Ectodermal cell (in vitro differentiated cells): ENCODE measurements around the gene HIPK4.

Source experiments
- H3K27ac ChIP-seq: 2 replicates; pipeline ENCODE4 v1.7.0; 2013; ENCODE audit warnings: mild to moderate bottlenecking, low read depth, low read length; ENCODE audit not compliant: insufficient read depth, poor library complexity, severe bottlenecking
- H3K27me3 ChIP-seq: 2 replicates; pipeline ENCODE4 v1.7.0; 2013; ENCODE audit warnings: mild to moderate bottlenecking, low read length; ENCODE audit not compliant: insufficient read depth, control insufficient read depth, poor library complexity, severe bottlenecking
- H3K36me3 ChIP-seq: one replicate; pipeline ENCODE4 v1.7.0; 2013; ENCODE audit warnings: low read length; ENCODE audit not compliant: control insufficient read depth, insufficient read depth
- H3K4me1 ChIP-seq: one replicate; pipeline ENCODE4 v1.7.0; 2013; ENCODE audit warnings: low read length; ENCODE audit not compliant: control insufficient read depth, insufficient read depth
- H3K4me3 ChIP-seq: 2 replicates; pipeline ENCODE4 v1.7.0; 2013; ENCODE audit warnings: low read depth, low read length, control low read depth; ENCODE audit not compliant: insufficient read depth
- H3K9me3 ChIP-seq: 2 replicates; pipeline ENCODE4 v1.7.0; 2013; ENCODE audit warnings: mild to moderate bottlenecking, low read length, moderate library complexity; ENCODE audit not compliant: control insufficient read depth
- WGBS, 2 experiments: methylation state at CpG; one replicate each; pipeline ENCODE4 v1.1.7; 2013; ENCODE audit warnings: missing lambda C conversion rate in 2 of 2; 5-methylcytosine and 5-hydroxymethylcytosine counted together

The HIPK4 gene

DNA sequence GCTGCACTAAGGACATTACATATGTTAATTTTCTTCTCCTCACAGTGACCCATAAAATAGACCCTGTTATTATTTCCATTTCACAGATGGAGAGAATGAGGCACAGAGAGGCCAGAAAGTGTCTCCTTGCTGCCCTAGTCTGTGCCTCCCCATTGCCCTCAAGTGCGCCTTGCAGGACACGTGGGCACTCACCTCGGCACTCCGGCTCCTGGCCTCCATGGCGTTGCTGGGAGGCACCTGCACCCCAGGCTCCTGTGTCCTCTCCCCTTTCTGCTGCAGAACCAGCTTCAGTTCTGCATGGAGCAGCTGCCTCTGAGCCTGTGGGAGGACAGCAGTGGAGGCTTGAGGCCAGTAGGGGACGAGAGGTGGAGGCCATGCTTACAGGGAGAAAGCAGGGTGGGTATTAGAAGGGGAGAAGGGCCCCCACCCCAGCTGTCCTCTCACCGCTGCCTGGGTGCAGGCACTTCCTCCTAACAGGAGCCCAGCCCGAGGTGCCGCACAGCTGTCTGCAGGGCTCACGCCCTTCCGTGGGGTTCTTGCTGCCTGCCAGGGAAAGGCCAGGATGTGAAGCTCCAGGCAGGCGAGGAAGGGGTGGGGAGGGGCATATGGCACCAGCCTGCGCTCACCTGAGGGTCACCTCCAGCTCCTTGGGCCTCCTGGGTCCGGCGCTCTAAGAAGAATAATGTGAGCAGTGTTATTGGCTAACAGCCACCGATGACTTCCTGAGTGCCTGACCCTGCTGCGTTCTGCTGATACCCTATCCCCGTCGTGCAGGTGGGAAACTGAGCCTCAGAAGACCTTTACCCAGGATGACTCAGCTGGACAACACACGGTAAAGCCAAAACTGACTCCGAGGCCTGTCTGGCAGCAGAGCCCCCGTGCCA, 18.0 kb upstream of the HIPK4 start:
- H3K4me1 ChIP-seq, result peaks cover 7% of the 10 kb centered on the region
- WGBS, 2 experiments, result 89 to 91% methylated on average over 22 of the region's 22 CpGs
- no peak overlapping the region for H3K27ac ChIP-seq

DNA sequence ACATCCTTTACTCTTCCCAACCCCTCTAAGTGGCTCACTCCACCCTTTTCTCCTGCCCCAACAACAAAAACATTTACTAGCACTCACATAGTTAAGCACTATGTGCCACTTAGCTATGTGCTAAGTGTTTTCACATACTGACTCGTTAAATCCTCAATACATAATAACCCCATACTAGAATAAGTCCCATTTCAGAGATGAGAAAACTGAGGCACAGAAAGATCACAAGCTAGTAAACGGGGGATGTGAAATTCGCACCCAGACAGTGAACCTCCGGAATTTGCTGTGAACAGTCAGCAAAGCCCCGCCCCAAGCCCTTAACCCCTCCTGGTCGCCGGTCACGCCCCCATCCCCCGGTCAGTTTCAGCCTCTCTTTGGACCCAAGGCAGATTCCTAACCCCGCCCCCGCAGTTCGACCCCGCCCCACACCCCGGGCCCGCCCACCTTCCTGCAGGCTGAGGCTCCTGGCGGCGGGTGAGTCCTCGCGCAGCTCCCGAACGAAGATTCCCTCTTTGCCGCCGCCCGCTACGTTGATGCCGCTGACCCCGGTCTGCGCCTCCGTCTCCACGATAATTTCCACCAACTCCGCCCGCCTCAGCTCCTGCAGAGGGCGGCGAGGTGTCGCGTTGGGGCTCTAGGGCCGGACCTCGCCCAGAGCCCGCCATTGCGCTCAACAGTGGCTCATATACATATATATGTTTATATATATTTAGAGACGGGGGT, 13.4 kb upstream of the HIPK4 start:
- no peaks in the 10 kb centered on the region for H3K36me3 ChIP-seq
- H3K4me1 ChIP-seq, result no peaks in the 10 kb centered on the region
- H3K9me3 ChIP-seq, result no peaks in the 10 kb centered on the region
- H3K27me3 ChIP-seq, result no peaks in the 10 kb centered on the region
- WGBS, 2 experiments, result 1 to 2% methylated on average over 36 to 41 of the region's 41 CpGs
- peak overlapping the region; percentile 57 for H3K4me3 ChIP-seq
- H3K27ac ChIP-seq, result peak overlapping the region; percentile 72

More for the DNA sequence above, 18.0 kb upstream of the HIPK4 start:
- Histone ChIP-seq H3K4me3 (no peak overlapping the region), H3K9me3 (no peaks in the 10 kb centered on the region), H3K36me3 (no peaks in the 10 kb centered on the region), H3K27me3 (no peaks in the 10 kb centered on the region)

DNA sequence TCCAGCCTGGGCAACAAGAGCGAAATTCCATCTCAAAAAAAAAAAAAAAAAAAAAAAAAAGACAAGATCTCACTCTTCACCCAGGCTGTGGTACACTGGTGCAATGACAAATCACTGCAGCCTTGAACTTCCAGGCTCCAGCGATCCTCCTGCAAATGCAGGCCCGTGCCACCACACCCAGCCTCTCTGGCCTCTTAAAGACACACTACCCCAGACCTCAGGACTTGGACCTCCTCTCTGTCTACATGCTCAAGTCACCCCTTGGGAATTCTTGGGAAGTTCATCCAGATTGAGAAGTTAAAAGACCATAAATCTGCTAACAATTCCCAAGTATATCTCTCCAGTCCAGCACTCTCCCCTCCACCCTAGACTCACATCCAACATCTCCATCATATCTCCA, 10.6 kb upstream of the HIPK4 start:
- 92 to 99% methylated on average over 2 to 3 of the region's 3 CpGs for WGBS, 2 experiments
- no peak overlapping the region for H3K27ac ChIP-seq
- H3K4me3 ChIP-seq, result no peak overlapping the region
- H3K9me3 ChIP-seq, result no peaks in the 10 kb centered on the region
- no peaks in the 10 kb centered on the region for H3K36me3 ChIP-seq
- H3K27me3 ChIP-seq, result no peaks in the 10 kb centered on the region
- no peaks in the 10 kb centered on the region for H3K4me1 ChIP-seq

DNA sequence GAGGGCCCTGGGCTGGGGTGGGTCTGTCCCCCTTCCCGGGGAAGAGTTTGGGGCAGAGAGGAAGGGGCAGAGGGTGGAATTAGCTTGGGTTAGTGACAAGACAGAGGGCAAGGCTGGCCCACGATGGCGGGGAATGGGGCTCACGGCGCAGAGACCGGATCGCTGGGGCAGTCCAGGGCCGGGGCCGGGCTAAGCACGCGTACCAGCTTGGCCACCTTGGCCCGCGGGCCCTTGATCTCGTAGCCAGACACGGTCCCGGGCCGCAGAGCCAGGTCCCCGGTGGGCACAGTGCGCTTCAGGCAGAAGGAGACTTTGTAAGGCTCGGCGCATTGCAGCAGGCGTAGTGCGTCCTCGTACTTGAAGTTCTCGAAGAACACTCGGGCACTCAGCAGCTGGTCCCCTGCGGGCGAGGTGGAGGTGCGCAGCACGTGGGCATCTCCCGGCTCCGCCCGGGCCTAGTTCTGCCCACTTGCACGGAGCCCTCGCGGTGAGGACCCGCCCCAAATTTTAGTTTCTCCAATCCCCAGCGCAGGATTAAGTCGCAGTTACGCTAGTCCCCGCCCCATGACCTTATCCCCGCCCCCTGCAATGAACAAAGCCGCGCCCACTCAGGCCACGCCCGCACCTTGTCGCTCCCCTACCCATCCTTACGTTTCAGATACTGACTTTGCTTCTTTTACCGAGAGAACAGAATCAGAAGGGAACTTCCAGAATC, 8.6 kb upstream of the HIPK4 start:
- no peaks in the 10 kb centered on the region for H3K27me3 ChIP-seq
- no peak overlapping the region for H3K27ac ChIP-seq
- H3K9me3 ChIP-seq, result no peaks in the 10 kb centered on the region
- 88 to 91% methylated on average over 49 of the region's 49 CpGs for WGBS, 2 experiments
- no peaks in the 10 kb centered on the region for H3K4me1 ChIP-seq
- H3K36me3 ChIP-seq, result no peaks in the 10 kb centered on the region
- H3K4me3 ChIP-seq, result no peak overlapping the region

DNA sequence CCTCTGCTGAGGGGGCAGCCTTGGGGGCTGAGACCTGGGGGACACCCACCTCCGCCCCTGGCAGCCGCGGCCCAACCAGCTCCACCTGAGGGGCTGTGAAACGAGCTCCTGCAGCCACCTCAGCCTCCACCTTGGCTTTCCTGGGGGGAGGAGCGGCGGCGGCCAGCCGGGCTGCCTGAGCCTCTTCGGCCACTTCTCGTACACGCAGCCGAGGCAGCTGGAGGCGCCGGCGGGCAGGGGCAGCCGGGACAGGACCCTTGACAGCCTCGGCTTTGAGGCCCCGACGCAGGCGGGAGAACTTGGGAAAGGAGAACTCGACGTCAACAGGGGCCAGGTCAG, 7.6 kb upstream of the HIPK4 start:
- no peaks in the 10 kb centered on the region for H3K27me3 ChIP-seq
- H3K36me3 ChIP-seq, result no peaks in the 10 kb centered on the region
- no peak overlapping the region for H3K27ac ChIP-seq
- H3K4me3 ChIP-seq, result no peak overlapping the region
- H3K4me1 ChIP-seq, result no peaks in the 10 kb centered on the region
- no peaks in the 10 kb centered on the region for H3K9me3 ChIP-seq
- WGBS, 2 experiments, result 91 to 92% methylated on average over 22 of the region's 22 CpGs

DNA sequence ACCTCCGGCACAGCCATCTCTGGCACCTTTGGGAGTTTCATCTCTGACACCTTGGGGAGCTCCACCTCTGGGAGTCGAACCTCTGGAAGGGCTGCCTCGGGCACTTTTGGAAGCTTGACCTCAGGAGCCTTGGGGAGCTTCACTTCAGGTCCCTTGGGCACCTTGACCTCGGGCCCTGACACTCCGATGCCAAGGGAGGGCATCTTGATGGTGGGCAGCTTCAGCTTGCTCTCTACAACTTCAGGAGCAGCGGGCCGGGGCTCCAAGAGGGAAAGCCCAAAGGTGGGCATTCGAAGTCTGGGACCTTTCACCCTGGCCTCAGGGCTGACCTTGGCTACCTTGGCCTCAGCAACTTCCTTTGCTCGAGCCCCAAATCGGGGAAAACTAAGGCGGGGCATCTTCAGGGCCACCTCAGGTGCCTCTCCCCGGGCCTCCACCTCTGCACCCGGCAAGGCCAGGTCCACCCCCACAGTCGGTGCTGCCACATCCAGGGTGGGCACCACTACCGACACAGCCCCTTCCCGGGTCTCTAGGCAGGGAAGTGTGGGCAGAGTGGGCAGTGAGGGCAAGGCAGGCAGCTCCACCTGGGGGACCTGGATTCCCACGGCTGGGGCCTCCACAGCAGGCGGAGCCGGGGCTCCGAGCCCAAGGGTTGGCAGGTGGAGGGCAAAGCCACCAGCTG, 7.0 kb upstream of the HIPK4 start:
- no peaks in the 10 kb centered on the region for H3K4me1 ChIP-seq
- no peak overlapping the region for H3K4me3 ChIP-seq
- 92 to 93% methylated on average over 20 of the region's 20 CpGs for WGBS, 2 experiments
- no peaks in the 10 kb centered on the region for H3K36me3 ChIP-seq
- H3K9me3 ChIP-seq, result no peaks in the 10 kb centered on the region
- no peak overlapping the region for H3K27ac ChIP-seq
- H3K27me3 ChIP-seq, result no peaks in the 10 kb centered on the region

DNA sequence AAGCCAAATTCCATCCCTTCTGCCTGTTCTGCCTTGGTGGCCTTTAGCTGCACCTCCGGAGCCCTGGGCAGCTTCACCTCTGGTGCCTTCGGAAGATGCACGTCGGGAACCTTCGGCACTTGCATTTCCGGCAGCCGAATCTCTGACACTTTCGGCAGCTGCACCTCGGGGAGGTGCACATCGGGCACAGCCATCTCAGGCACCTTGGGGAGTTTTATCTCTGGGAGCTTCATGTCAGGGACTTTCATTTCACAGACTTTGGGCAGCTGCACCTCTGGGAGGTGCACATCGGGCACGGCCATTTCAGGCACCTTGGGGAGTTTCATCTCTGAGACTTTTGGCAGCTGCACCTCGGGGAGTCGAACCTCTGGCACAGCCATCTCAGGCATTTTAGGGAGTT, 6.0 kb upstream of the HIPK4 start:
- H3K4me3 ChIP-seq, result no peak overlapping the region
- no peaks in the 10 kb centered on the region for H3K4me1 ChIP-seq
- no peaks in the 10 kb centered on the region for H3K27me3 ChIP-seq
- no peak overlapping the region for H3K27ac ChIP-seq
- H3K9me3 ChIP-seq, result no peaks in the 10 kb centered on the region
- H3K36me3 ChIP-seq, result no peaks in the 10 kb centered on the region
- 93% methylated on average over 14 of the region's 14 CpGs for WGBS, 2 experiments

DNA sequence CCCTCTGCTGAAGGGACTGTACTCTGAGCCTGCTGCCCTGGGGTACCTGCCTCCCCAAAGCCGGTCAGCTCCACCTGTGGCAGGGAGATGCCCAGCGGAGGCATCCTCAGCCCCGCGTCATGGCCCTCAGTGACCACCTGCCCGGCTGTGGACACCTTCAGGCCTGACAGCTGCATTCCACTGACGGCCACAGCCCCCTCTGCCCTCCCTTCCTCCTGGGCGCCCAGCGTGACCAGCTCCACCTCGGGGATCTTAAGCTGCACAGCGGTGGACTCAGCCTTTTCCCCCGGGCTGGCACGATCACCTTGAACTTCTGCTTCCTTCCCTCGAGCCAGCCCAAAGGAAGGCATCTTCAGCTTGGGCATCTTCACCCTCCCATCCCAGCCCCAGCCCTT, 4.8 kb upstream of the HIPK4 start:
- Histone ChIP-seq H3K36me3 (no peaks in the 10 kb centered on the region), H3K4me1 (no peaks in the 10 kb centered on the region), H3K9me3 (no peaks in the 10 kb centered on the region), H3K4me3 (no peak overlapping the region), H3K27me3 (no peaks in the 10 kb centered on the region), H3K27ac (no peak overlapping the region)
- WGBS, 2 experiments, result 80 to 83% methylated on average over 13 of the region's 13 CpGs

DNA sequence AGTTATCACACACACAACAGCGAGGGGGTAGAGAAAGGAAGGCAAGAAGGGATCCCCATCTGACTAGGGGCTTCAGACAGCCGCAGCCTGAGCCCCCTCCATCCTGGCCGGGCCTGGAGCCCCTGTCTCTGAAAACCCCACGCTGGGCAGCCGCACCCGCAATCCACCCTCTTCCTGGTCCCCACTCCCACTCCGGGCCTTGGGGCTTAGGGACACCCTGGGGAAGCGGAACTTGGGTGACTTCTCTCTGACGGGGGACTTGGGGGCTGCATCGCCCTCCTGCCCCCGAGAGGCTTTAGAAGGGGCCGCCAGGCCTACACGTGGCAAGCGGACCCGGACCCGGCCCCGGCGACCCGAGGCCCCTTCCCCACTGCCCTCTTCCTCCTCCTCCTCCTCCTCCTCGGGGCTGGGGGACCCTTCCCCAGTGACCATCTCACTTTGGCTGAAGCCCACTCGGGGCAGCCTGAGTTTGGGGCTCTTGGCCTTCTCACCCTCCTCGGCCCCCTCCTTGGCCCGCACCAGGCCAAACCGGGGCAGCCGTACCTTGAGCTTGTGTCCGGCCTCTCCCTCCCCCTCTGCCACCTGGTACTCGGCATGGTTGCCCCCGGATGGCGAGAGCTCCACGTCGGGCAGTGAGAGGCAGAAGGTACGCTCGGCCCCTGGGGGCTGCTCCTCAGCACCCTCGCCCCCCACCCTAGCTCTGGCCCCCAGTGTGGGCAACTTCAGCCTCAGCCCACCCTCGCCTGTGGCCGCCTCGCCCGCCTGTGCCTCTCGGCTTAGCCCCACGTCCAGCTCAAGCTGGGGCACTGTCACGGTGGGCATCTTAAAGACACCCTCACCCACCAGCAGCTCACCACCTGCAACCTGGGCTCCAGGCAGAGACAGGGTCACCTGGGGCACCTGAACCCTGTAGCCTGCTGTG, 4.2 kb upstream of the HIPK4 start:
- Histone ChIP-seq H3K36me3 (no peaks in the 10 kb centered on the region), H3K27me3 (no peaks in the 10 kb centered on the region), H3K4me3 (no peak overlapping the region), H3K4me1 (no peaks in the 10 kb centered on the region), H3K9me3 (no peaks in the 10 kb centered on the region), H3K27ac (no peak overlapping the region)
- 92 to 93% methylated on average over 41 of the region's 41 CpGs for WGBS, 2 experiments
